ENCODE data around the gene PNMA5.
A peak's percentile ranks its signal among the peaks of the same experiment; 100 is the strongest.

DNA sequence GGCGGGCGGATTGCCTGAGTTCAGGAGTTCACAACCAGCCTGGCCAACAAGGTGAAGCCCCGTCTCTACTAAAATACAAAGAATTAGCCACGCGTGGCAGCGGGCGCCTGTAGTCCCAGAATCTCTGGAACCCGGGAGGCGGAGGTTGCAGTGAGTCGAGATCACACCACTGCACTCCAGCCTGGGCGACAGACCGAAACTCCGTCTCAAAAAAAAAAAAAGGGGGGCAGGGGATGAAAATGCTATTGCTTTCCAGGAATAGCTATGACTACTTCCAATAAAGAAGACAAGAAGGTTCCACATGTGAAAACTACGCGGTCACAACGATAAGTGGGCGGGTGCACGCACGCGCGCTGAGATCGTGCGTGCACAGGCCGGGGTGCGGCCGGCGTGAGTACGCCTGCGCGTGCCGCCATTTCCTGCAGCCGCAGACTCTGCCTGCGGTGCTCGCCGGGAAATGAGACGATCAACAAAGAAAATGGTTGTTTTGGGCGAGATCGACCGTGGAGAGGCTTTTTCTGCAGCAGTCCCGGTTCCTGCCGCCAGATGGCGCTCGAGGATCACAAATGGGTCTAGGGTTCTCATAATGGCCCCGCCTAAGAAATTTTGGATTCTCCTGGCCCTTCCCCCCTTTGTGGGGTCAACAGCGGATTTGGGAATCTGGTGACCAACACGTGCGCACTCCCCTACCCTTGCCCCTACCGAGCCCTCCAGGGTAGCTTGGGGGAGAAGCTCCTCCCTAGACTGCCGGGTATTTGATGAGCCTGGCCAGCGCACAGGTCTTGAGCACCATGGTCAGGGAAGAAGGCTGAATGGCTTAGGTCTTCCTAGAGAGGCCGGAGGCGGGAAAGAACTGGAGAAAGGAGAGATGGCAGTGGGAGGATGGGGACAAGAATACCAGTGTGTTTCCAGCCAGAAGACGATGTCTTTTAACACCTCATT is 35.1 kb downstream of the PNMA5 start:
- TF ChIP-seq POLR2A (IDR thresholded peaks at IDR 0.05) = no peak
- TF ChIP-seq, protein P1, sequence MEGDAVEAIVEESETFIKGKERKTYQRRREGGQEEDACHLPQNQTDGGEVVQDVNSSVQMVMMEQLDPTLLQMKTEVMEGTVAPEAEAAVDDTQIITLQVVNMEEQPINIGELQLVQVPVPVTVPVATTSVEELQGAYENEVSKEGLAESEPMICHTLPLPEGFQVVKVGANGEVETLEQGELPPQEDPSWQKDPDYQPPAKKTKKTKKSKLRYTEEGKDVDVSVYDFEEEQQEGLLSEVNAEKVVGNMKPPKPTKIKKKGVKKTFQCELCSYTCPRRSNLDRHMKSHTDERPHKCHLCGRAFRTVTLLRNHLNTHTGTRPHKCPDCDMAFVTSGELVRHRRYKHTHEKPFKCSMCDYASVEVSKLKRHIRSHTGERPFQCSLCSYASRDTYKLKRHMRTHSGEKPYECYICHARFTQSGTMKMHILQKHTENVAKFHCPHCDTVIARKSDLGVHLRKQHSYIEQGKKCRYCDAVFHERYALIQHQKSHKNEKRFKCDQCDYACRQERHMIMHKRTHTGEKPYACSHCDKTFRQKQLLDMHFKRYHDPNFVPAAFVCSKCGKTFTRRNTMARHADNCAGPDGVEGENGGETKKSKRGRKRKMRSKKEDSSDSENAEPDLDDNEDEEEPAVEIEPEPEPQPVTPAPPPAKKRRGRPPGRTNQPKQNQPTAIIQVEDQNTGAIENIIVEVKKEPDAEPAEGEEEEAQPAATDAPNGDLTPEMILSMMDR (IDR thresholded peaks at IDR 0.05) = peak; percentile 84 to 92 (median 89)
